HG03575 (cell line): ENCODE results near the gene ADAM33.

Experiments used
- ATAC-seq: cut with Tn5 transposase; IDR thresholded peaks from one replicate; pipeline ENCODE4 v1.9.1; 2021; ENCODE audit not compliant: unreplicated experiment, insufficient number of reproducible peaks, low FRiP score; ENCODE audit errors: extremely low read depth

The ADAM33 gene

GRCh38 chr20:3673221-3674070 lies 8.4 kb downstream of the ADAM33 start:
- no peak for ATAC-seq

- ATAC-seq: no peak
Observed at GRCh38 chr20:3672547-3673171, 9.2 kb downstream of the ADAM33 start.

GRCh38 chr20:3671986-3672546 lies 9.7 kb downstream of the ADAM33 start:
- ATAC-seq: no peak

GRCh38 chr20:3670945-3671344 lies 10.9 kb downstream of the ADAM33 start:
- no peak for ATAC-seq

- ATAC-seq: no peak
Observed at GRCh38 chr20:3670511-3670910, 11.3 kb downstream of the ADAM33 start.

GRCh38 chr20:3669710-3670367 lies 12.0 kb downstream of the ADAM33 start:
- no peak for ATAC-seq

DNA sequence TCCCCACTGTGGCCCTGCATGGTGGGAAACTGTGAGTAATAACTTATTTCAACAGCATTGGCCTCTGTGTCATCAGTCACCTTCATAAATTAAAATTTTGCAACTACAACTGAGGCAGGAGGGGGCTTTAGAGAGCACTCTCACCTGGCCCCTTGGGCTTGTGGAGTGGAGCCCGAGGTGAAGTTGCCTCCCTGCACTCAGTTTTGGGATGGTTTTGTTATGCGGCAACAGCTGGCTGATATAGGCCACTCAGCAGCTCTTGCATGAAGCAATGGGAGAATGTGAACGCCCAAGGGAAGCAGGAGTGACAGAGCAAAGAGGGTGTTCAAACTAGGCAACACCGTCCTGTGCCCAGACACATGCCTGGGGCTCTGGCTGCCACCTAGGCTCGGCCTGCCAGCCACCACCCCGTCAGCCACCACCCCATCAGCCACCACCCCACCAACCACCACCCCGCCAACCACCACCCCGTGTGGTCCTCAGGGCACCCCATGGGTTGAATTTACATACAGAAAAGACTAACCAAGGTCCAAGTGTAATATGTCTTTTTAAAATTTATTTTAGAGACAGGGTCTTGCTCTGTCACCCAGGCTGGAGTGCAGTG lies 14.3 kb downstream of the ADAM33 start:
- no peak for ATAC-seq

- no peak for ATAC-seq
Observed at GRCh38 chr20:3663858-3664257, 18.0 kb downstream of the ADAM33 start.

- no peak for ATAC-seq
Observed at GRCh38 chr20:3663031-3663701, 18.6 kb downstream of the ADAM33 start, which contains the start of gene GFRA4. GFRA4 (minus strand) TSS chr20:3663399; CDS start chr20:3663399, 0 bp downstream.

- ATAC-seq: no peak
Observed at GRCh38 chr20:3661814-3662665, 19.8 kb downstream of the ADAM33 start.

DNA sequence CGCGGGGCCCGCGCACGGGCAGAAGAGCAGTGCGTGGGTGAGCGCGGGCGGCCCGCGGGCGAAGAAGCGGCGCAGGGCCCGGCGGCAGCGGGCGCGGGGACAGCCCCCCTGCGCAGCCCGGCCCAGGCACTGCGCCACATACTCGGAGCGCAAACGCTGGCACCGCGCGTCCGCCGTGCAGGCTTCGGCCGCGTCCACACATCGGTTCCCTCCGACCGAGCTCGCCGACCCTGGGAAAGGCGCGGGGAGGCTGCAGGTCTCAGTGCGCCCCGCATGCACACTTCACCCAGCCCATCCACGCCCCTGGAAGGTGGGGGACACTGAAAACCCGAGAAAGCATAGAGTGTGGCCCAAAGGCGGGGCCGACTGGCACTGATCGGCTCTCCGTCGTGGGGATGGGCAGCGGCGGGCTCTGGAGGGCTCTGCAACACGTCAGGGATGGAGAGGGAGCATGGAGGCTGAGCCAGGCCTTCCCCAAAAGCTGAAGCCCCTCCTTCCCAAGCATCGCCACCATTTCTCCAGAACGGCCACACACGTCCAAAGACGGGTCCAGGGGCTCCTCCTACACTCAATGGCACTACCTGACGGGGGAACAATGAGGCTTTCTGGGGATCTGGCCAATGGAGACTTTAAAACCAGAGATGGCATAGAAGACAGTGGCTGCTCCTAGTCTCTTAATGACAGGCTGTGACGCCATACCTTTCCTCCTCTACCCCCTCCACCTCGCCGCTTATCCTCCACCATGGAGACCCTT lies 20.6 kb downstream of the ADAM33 start:
- no peak for ATAC-seq

DNA sequence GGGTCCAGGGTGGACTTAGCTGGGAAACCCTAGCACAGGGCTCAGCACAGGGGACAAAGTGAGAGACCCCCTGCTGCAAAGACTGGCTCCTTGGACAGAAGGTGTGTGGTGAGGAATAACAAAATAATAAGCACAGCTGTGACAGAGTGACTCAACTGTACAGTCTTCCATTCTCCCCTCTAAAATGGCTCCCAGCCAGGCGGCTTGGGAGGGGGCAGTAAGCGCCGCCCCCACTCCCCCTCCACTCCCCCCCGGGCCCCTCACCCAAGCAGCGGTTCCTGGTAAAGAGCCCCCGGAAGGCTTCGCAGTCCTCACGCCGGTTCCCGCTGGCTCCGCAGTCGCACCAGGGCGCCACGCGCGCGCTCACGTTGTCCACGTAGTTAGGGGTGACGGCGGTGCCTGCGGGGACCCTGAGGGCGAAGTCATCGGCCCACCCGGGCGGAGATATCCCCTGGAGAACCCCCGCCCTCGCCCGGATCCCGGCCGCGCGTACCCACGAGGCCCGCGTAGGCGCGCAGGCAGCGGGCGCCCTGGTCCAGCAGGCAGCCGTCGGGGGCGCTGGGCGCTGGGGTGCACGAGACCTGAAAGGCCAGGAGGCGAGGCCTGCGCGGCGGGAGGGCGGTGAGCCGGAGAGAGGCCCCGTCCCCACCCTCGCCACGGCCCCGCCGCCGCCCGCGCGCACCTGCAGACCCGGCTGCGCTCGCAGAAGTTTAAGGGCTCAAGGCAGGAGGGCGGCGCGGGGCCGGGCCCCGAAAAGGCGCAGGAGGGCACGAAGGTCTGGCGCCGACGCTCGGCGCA lies 21.3 kb downstream of the ADAM33 start:
- no peak for ATAC-seq

DNA sequence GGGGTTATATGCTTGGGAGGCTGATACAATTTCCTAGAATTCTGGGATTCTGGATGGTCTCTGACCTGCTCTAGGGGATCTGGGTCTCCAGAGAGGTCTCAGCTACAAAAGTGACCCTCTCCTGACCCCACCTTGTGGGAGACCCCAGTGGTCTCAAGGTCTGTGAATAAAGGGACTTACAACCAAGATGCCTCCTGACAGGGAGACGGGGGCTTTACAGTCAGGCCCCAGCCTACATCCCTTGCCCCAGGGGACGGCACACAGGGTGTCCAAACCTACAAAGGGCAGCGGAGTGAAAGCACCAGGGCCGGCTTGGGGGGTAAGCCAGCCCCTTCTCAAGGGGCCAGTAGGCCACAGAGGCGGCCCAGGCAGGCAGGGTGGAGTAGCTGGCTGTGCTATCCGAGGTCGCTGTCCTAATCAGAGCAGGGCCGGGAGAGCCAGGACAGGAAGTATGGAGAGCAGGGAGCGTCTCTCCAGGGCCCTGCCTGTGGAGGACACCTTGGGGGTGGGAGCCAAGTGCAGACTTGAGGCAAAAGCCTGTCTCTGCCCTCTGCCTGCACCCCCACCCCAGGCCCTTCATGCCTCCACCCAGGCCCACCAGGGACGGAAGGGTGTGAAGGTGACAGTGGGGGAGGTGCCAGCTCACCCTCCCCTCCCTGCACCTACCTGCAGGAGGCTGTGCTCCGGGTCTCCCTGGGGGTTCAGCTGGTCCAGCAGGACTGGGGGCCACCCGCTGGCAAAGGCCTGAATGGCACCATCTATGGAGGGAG lies 22.1 kb downstream of the ADAM33 start:
- no peak for ATAC-seq

DNA sequence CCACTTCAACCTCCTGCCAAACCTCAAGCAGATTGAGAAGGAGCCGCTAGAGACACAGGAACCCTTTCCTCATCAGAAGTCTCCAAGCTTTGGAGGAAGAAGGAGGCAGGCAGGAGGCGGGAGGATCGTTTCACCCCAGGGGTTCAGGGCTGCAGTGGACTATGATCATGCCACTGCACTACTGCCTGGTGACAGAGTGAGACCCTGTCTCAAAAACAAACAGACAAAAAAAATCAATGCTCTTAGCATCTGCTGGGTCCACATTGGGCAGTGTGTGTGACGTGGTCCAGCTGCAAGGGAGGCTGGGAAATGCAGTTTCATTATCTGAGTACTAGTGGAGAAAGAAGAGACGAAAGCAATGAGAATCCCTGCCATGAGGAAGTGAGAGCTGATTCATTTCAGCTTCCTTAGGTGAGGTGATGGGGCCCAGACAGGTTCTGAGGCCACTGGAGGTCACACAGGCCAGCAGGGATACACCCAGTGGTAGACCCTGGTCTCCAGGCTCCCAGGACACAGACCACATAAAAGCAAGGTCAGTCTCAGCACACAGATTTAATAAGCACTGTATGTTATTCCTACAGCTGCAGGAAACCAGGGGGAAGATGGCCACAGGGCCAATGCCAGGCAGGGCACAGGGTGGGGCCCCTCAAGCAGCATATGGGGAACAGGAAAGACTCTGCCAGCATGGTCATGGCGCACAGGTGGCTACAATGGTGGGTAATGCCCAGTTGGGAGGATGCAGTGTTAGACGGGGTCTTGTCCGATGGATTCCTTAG lies 22.9 kb downstream of the ADAM33 start:
- ATAC-seq: peak; percentile 82

DNA sequence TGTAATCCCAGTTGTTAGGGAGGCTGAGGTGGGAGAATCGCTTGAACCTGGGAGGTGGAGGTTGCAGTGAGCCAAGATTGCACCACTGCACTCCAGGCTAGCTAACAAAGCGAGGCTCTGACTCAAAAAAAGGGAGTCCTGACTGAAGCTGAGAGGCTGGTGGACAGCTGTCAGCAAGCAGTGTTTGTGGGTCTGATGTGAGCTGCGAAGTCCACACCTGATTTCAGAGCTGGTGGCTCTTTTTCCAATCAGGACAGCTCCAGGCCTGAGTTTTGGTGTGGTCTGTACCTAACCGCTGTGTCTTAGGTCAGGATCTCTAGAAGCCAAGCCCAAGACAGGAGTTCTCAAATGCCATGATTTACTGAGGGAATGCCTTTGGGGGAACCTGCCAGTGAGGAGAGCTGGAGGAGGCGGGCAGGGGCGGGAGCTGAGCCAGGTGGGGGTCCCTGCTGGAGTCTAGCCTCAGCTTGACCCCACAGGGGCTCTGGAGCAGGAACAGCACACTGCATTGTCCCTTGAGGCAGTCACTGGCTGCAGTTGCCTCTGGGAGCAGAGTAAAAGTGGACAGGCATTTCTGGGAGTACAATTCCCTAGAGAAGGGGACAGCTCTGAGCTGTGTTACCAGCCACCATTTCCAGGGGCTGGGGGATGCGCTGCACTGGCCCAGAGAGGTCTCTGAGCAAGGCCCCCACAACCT lies 23.6 kb downstream of the ADAM33 start:
- no peak for ATAC-seq
